ENCODE data around the gene DRAP1. TPM values are rescaled to one million over a fixed set of nuclear protein-coding genes. Genes with fewer than 3 reads are reported as not detected.

Gene DRAP1
- total and polyA plus RNA-seq, 2 experiments from 2014 or later, result 257 to 288 TPM

DNA sequence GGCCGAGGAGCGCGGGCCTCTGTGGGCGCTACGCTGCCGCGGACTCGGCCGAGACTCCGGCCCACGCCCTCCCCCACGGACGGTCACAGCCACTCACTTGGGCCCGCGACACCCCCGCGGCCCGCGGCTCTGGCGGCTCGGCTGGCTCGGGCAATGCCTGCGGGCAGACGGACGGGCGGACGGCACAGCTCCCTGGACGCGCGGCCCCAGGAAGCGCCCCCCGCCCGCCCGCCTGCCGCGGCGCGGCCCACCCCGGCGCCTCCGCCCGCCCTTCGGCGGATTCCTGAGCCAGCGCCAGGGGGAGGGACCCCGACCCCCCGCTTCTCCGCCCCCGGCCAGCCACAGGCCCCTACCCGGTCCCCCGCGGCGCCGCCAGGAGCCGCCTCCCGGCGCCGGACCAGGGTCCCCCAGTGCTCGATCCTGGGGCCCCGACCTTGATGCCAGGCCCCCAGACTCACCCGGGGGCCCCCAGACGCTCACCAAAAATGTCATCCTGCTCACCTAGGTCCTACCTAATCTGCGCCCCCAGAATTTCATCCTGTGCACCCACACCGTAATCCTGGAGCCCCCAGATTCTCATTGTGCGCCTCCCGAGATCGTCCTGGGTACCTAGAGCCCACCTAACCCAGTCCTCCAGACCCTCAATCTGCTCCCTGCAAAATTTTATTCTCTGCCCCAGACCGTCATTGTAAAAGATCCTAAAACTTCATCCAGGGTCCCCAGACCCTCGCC is 46.5 kb upstream of the DRAP1 start, which contains the start of gene EFEMP2:
TSS of gene EFEMP2 (minus strand) at position 215 of the 732 bp plus-strand sequence. CDS start 446 bp downstream, outside the sequence.
- Histone ChIP-seq H3K9me3 (ENCODE audit: low read depth) (no peaks in the 10 kb centered on the region), H3K27me3 (no peaks in the 10 kb centered on the region), H3K27ac (peak within 1 kb of the TSS; percentile 97), H3K4me1 (ENCODE audit: low read depth) (no peaks in the 10 kb centered on the region), H3K4me3 (peak within 1 kb of the TSS; percentile 95), H3K36me3 (peaks cover 10% of the 10 kb centered on the region)
- peak; percentile 68 to 80 for DNase-seq (ENCODE audit: low read depth in 1 of 2, low spot score in 1 of 2)
- TF ChIP-seq, protein P1, sequence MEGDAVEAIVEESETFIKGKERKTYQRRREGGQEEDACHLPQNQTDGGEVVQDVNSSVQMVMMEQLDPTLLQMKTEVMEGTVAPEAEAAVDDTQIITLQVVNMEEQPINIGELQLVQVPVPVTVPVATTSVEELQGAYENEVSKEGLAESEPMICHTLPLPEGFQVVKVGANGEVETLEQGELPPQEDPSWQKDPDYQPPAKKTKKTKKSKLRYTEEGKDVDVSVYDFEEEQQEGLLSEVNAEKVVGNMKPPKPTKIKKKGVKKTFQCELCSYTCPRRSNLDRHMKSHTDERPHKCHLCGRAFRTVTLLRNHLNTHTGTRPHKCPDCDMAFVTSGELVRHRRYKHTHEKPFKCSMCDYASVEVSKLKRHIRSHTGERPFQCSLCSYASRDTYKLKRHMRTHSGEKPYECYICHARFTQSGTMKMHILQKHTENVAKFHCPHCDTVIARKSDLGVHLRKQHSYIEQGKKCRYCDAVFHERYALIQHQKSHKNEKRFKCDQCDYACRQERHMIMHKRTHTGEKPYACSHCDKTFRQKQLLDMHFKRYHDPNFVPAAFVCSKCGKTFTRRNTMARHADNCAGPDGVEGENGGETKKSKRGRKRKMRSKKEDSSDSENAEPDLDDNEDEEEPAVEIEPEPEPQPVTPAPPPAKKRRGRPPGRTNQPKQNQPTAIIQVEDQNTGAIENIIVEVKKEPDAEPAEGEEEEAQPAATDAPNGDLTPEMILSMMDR (IDR thresholded peaks at IDR 0.05; ENCODE audit: low read depth, low read length), result no peak

DNA sequence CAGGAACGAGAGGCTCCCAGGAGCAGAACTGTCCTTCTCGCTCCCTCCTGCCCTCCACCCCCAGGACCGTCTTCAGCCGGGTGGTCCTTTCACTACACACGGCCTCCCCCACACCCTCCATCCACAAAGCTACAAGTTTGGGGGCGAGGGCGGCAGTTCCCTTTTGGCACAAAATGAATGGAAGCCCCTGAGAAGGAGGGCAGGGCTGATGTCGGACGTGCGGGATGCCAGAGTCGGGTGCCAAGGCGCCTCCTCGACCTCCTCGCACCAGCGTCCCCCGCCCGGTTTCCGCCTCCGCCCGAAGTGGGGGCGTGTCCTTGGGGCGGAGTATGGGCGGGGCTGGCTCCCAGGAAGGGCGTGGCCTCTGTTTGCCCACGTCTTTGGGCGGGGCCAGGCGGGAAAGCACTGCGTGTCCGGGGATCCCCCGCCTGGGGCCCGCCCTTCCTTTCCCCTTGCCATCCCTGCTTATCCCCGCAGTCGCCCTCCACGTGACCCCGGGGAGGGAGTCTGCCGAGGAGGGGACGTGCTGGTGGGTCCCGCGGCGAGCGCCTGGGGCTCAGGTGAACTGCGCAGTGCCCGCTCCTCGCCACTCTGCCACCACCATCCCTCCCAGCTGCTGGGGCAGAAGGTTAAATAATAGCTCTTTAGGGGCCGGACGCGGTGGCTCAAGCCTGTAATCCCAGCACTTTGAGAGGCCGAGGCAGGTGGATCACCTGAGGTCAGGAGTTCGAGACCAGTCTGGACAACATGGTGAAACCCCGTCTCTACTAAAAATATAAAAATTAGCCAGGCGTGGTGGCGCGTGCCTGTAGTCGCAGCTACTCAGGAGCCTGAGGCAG is 45.7 kb upstream of the DRAP1 start:
- Histone ChIP-seq H3K9me3 (ENCODE audit: low read depth) (no peaks in the 10 kb centered on the region), H3K27ac (peak overlapping the region; percentile 97), H3K4me1 (ENCODE audit: low read depth) (no peaks in the 10 kb centered on the region), H3K36me3 (peaks cover 9% of the 10 kb centered on the region), H3K4me3 (peak overlapping the region; percentile 95), H3K27me3 (no peaks in the 10 kb centered on the region)
- TF ChIP-seq, protein P1 (IDR thresholded peaks at IDR 0.05; ENCODE audit: low read depth, low read length), result no peak
- DNase-seq (ENCODE audit: low read depth in 1 of 2, low spot score in 1 of 2), result peak; percentile 95 to 96

GRCh38 chr11:65879617-65880016 is 39.6 kb upstream of the DRAP1 start, which contains the start of gene CTSW:
Gene CTSW, plus strand, starts transcription at chr11:65879837. Its CDS starts 18 bp downstream, at chr11:65879855.
- Histone ChIP-seq H3K27ac (peak within 1 kb of the TSS; percentile 1), H3K36me3 (peaks cover 19% of the 10 kb centered on the region), H3K4me1 (ENCODE audit: low read depth) (no peaks in the 10 kb centered on the region), H3K4me3 (no peak within 1 kb of the TSS), H3K27me3 (no peaks in the 10 kb centered on the region), H3K9me3 (ENCODE audit: low read depth) (no peaks in the 10 kb centered on the region)
- TF ChIP-seq, protein P1 (IDR thresholded peaks at IDR 0.05; ENCODE audit: low read depth, low read length), result no peak
- no peak for DNase-seq (ENCODE audit: low read depth in 1 of 2, low spot score in 1 of 2)

GRCh38 chr11:65880027-65880426 is 39.2 kb upstream of the DRAP1 start:
- H3K27me3 ChIP-seq, result no peaks in the 10 kb centered on the region
- H3K9me3 ChIP-seq (ENCODE audit: low read depth), result no peaks in the 10 kb centered on the region
- no peak overlapping the region for H3K4me3 ChIP-seq
- no peak for DNase-seq (ENCODE audit: low read depth in 1 of 2, low spot score in 1 of 2)
- TF ChIP-seq, protein P1 (IDR thresholded peaks at IDR 0.05; ENCODE audit: low read depth, low read length), result no peak
- no peak overlapping the region for H3K27ac ChIP-seq
- peaks cover 19% of the 10 kb centered on the region for H3K36me3 ChIP-seq
- no peaks in the 10 kb centered on the region for H3K4me1 ChIP-seq (ENCODE audit: low read depth)

DNA sequence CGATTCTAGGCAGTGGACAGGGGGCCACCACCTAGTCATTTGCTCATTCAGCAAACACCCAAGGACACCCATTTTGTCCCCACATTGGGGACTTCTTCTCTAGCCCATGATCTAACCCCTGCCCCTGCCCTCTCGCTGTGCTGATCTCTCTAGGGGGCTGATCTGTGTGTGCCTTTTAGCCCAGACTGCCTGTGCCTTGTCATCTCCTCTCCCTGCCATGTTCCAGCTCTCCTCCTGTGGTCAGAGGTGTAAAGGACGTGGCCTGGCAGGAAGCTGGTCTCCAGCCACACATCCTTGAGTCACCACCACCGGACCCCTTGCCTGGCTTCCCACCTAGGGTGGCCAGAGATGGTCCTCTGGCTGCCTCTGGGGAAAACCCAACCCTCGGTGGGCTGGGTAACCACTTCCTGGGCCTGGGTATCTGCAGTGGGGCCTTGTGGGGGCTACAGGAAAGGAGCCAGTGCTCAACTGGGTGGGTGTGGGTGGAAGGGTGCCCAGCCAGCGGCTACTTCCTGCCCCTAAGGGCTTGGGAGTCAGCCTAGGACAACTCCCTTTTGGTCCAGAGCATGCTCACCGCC is 38.3 kb upstream of the DRAP1 start:
- Histone ChIP-seq H3K27me3 (no peaks in the 10 kb centered on the region), H3K27ac (peak overlapping the region; percentile 1), H3K4me1 (ENCODE audit: low read depth) (no peaks in the 10 kb centered on the region), H3K4me3 (no peak overlapping the region), H3K9me3 (ENCODE audit: low read depth) (no peaks in the 10 kb centered on the region), H3K36me3 (peaks cover 19% of the 10 kb centered on the region)
- DNase-seq (ENCODE audit: low read depth in 1 of 2, low spot score in 1 of 2), result no peak
- TF ChIP-seq, protein P1 (IDR thresholded peaks at IDR 0.05; ENCODE audit: low read depth, low read length), result no peak

Data from cardiac muscle cell (in vitro differentiated cells and primary cell).